Lower leg skin (tissue), 3 donors: ENCODE measurements around the gene PRRC2C.

Experiments
- CTCF ChIP-seq, 3 donors: fragments of 450-650 bp; IDR thresholded peaks; one replicate each; pipeline ENCODE4 v1.5.1; 2016; ENCODE audit warnings: antibody characterized with exemption in 3 of 3, mild to moderate bottlenecking in 3 of 3, moderate library complexity in 2 of 3
- POLR2A ChIP-seq, 2 donors: fragments of 450-650 bp; IDR thresholded peaks; one replicate each; pipeline ENCODE4 v1.6.1; 2016 to 2017; ENCODE audit warnings: antibody characterized with exemption in 2 of 2, mild to moderate bottlenecking in 1 of 2, moderate library complexity in 1 of 2

- no peak for TF ChIP-seq POLR2A (IDR thresholded peaks at IDR 0.05)
- TF ChIP-seq CTCF (IDR thresholded peaks at IDR 0.05) = no peak
These were observed 138.5 kb downstream of the PRRC2C start for GRCh38 chr1:171623651-171624331.
